Endometrial microvascular endothelial cells (primary cell): Measurements from ENCODE around the gene CIP2A. TPM values are rescaled to one million over a fixed set of nuclear protein-coding genes. Genes with fewer than 3 reads are reported as not detected.
"Not testable (repeated sequence)": the region's sequence is repeated elsewhere in the genome, so short reads cannot be mapped to it uniquely, and the experiment has no call there.

Experiments used
- in situ Hi-C: cut with HindIII; loops from 2 replicates; pipeline ENCODE4 v1.10.0; 2017; ENCODE audit warnings: low sequenced_read_pairs, low pct_unique_long_range_greater_than_20kb; ENCODE audit errors: inconsistent ontology term
- total RNA-seq: library from RNA; depleted of rRNA; stranded (reverse); fragments of >200 nt; gene quantifications from one replicate; pipeline ENCODE4 v1.2.3, GENCODE V29; 2015; ENCODE audit errors: inconsistent ontology term

CIP2A gene
- 35.5 TPM for total RNA-seq

GRCh38 chr3:108589081-108589997 lies at the start of gene CIP2A, which contains the start of gene DZIP3:
Gene CIP2A, minus strand, starts transcription at chr3:108589438. Its CDS starts 63 bp downstream, at chr3:108589375.
Gene DZIP3, plus strand, starts transcription at chr3:108589722. Its CDS starts 15,685 bp downstream, at chr3:108605407.
- in situ Hi-C loops, result no loop called here

DNA sequence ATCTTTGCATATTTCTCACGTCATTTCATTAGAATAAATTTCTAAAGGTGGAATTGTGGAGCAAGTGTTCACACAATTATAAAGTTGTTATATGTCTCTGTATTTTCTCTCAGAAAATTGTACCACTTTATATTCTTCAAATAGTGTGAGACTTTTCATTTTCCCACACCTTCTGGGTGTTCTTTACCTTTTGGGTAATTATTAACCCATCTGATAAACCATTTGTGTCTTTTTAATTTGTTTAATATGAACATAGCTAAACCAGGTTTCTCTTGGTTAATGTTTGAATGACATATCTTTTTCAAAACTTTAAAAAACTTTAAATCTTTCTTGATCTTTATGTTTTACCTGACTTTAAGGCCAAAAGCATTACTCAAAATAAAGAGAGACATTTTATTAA lies 40.7 kb upstream of the CIP2A start:
- in situ Hi-C loops, result no loop called here

GRCh38 chr3:108623504-108623903 lies 34.3 kb upstream of the CIP2A start:
- in situ Hi-C loops, result no loop called here

GRCh38 chr3:108620250-108620649 lies 31.0 kb upstream of the CIP2A start:
- in situ Hi-C loops, result no loop called here

DNA sequence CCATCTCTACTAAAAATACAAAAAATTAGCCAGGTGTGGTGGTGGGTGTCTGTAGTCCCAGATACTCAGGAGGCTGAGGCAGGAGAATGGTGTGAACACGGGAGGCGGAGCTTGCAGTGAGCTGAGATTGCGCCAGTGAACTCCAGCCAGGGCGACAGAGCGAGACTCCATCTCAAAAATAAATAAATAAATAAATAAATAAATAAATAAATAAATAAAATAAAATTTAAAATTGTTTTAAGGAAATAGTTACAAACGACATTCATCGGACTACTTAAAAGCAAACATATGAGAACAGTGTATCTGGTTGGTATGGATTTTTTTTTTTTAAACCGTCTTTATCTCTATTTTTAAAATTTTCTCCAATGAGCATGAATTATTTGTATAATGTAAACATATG lies 26.9 kb upstream of the CIP2A start:
- in situ Hi-C loops, result not testable (repeated sequence)

DNA sequence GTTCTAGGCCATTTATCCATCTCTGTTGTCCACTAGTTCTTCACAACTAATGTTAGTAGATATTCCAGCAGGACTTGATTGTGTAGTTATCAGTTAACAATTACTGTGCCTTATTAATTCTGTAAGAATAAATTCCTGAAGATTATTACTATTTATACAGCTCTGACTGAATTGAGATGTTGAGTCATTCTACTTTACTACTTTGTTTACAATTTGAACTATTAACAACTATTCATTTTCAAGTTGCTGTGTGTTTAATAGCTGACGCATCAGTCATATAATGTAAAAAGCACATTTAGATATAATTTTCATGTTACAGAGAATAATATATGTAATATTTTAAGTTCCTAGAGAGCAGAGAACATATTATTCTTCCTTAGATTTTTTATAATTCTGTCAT lies 21.4 kb upstream of the CIP2A start:
- in situ Hi-C loops, result no loop called here

DNA sequence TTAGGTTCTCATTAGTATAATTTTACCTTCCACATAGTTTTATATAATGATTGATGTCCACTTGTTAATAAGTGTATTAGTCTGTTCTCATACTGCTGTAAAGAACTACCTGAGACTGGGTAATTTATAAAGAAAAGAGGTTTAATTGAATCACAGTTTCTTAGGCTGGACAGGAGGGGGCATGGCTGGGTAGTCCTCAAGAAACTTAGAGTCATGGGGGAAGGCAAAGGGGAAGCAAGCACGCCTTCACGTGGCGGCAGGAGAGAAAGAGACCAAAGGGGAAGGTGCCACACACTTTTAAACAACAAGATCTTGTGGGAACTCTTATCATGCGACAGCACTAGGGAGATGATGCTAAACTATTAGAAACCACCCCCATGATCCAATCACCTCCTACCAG lies 19.5 kb upstream of the CIP2A start:
- in situ Hi-C loops, result no loop called here

- in situ Hi-C loops, result no loop called here
These were observed 16.3 kb upstream of the CIP2A start for GRCh38 chr3:108605491-108605890.

DNA sequence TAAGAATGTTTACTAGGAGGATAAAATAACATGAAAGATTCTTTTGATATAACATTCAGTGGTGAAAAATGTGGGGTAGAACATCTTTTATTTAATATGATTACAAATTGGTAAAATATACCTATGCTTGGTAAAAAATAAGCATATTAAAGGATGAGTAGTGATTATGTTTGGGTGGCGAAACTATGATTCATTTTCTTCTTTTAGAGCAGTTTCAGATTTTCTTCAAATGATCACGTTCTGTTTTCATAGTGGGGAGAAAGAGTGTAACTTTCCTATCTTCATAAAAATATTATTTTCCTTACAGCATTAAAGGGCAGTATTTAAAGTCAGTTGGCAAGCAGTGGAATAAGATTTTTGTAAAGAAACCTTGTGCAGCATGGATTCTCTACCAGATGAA lies 15.8 kb upstream of the CIP2A start:
- in situ Hi-C loops, result no loop called here

- in situ Hi-C loops, result no loop called here
These were observed 14.5 kb upstream of the CIP2A start for GRCh38 chr3:108603691-108604090.

- in situ Hi-C loops, result no loop called here
These were observed 13.7 kb upstream of the CIP2A start for GRCh38 chr3:108602935-108603294.

GRCh38 chr3:108602249-108602934 lies 13.2 kb upstream of the CIP2A start:
- in situ Hi-C loops, result no loop called here

DNA sequence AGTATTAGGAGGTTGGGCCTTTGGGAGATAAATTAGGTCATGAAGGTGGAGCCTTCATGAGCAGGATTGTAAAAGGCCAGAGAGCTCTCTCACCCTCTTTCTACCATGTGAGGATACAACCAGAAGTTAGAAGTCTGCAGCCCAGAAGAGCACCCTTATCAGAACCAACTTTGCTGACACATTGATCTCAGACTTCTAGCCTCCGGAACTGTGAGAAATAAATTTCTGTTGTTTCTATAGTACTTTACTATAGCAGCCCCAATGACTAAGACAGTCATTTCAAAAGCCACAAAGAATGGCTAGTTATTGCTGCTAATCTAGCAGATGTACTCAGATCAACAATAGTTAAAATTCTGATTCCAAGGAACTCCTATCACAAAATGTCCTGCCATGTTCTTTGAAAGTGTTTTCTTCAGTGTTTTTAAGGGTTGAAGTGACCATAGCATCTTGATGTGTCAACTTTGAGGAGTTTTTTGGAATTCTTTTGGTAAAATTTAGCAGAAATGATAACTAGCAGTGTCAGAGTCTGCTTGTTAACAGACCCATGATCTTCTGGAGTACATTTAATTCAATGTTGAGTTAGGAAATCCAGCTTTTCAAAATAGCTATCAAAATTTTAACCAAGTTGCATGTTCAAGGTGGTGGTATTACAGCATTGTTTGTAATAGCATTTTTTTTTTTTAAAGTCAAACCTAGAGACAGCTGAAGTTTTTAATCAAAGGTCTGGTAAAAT lies 10.6 kb upstream of the CIP2A start:
- in situ Hi-C loops, result no loop called here

DNA sequence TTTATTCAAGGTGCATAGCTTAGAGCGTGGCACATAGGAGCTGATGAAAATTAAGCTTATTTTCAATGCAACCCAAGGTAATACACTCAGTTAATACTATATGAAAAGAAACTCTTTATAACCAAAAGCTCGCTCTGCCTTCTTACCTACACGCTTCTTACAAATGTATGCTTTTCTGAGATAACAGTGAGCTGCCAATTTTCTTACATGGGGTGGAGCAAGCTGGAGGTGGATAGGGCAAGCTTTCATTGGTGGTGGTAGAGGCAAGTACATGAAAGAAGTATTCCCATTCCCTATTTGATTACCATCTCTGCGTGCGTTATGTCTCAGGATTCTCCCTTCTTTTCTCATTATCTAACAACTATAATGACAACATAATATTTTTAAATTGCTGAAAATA lies 9.1 kb upstream of the CIP2A start:
- in situ Hi-C loops, result no loop called here

GRCh38 chr3:108595321-108595720 lies 6.1 kb upstream of the CIP2A start:
- in situ Hi-C loops, result no loop called here

DNA sequence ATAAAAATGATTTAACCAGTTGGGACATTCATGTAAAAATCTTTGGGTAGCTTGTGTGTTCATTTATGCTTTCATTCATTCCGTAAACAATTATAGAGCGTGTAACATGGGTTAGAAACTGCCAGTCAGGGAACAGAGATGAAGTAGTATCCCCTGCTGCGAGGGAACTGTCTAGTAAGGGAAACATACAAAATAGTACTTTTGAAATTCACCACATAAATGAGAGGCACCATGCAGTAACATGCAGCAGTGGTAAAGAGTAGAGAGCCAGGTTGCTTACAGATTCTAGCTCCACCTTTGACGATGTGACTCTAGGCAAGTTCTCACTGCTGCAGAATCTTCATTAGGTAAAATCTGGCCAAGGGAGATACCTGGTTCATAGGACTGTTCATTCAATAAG lies 1.2 kb upstream of the CIP2A start:
- in situ Hi-C loops, result no loop called here

GRCh38 chr3:108589998-108590323 lies 723 bp upstream of the CIP2A start:
- in situ Hi-C loops, result no loop called here

GRCh38 chr3:108588601-108589000 lies 637 bp downstream of the CIP2A start:
- in situ Hi-C loops, result no loop called here

DNA sequence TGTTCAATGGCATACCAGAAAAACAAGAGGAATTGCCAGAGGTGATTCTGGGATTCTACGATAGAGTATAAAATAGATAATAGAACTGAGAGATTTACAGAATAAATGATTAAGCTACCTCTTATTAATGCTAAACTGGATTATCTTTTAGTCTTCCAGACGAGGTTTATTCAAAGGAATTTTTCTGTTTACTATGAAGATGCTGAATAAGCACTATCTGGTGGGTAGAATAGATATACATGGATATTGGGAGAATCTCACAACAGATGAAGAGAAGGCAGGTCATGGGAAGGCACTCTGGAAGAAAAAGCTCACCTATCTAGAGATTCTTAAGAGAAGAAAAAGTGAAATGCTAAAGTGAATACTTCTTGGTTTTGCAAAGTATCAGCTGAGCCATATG lies 11.2 kb downstream of the CIP2A start:
- in situ Hi-C loops, result no loop called here

- in situ Hi-C loops, result no loop called here
These were observed 19.9 kb downstream of the CIP2A start for GRCh38 chr3:108569336-108569735.
